Peyer's patch (tissue), 4 donors: ENCODE data around the gene STX12.

Experiments used
- CTCF ChIP-seq, 6 experiments: fragments of 450-650 bp in 4 of 6; fragments of 200-600 bp in 2 of 6; sonication (generic) in 1 of 6; IDR thresholded peaks; one replicate each; pipeline ENCODE4 v1.5.1; 2017 to 2019; ENCODE audit warnings: antibody characterized with exemption in 6 of 6, mild to moderate bottlenecking in 3 of 6, moderate library complexity in 1 of 6
- POLR2A ChIP-seq, 2 donors: fragments of 450-650 bp; IDR thresholded peaks; one replicate each; pipeline ENCODE4 v1.5.1; 2017; ENCODE audit warnings: antibody characterized with exemption in 2 of 2, mild to moderate bottlenecking in 2 of 2, moderate library complexity in 2 of 2

- TF ChIP-seq CTCF (IDR thresholded peaks at IDR 0.05) (no peak), POLR2A (IDR thresholded peaks at IDR 0.05) (no peak)
Observed at GRCh38 chr1:27833470-27833869, 60.5 kb downstream of the STX12 start.
